MCF 10A (cell line): Measurements from ENCODE around the gene BAAT. TPM values are rescaled to one million over a fixed set of nuclear protein-coding genes. Genes with fewer than 3 reads are reported as not detected.

ENCODE experiments used
- BruUV-seq: library from RNA; stranded (reverse); fragments of 400-500 nt; replicated peaks from 2 replicates; lab custom pipeline; 2021; lab: Mats Ljungman, UMichigan
- CTCF ChIA-PET: fragments of 300-600 bp; sonication (Branson Sonifier 250); formaldehyde crosslinking; extraction: SDS; loops from one replicate; lab custom pipeline; 2021; ENCODE audit warnings: antibody characterized with exemption, inconsistent platforms; lab: Yijun Ruan, JAX
- POLR2A ChIA-PET: fragments of 300-600, 350-650 bp; sonication (Branson Sonifier 250); formaldehyde crosslinking; extraction: SDS; loops from one replicate; lab custom pipeline; 2020; ENCODE audit warnings: antibody characterized with exemption, inconsistent platforms; lab: Yijun Ruan, JAX
- DNase-seq: peaks from one replicate; pipeline ENCODE4 v3.0.0-alpha.2; 2018; ENCODE audit not compliant: unreplicated experiment
- H3K27ac Mint-ChIP-seq: one replicate; pipeline ENCODE4 v1.8.0; 2022; ENCODE audit warnings: mild to moderate bottlenecking, low read depth, mixed read lengths; ENCODE audit not compliant: unreplicated experiment
- H3K27me3 Mint-ChIP-seq: one replicate; pipeline ENCODE4 v1.8.0; 2022; ENCODE audit warnings: mixed read lengths; ENCODE audit not compliant: insufficient read depth, unreplicated experiment
- H3K36me3 Mint-ChIP-seq: one replicate; pipeline ENCODE4 v1.8.0; 2022; ENCODE audit warnings: mild to moderate bottlenecking, moderate library complexity, mixed read lengths; ENCODE audit not compliant: insufficient read depth, unreplicated experiment
- H3K4me1 Mint-ChIP-seq: one replicate; pipeline ENCODE4 v1.8.0; 2022; ENCODE audit warnings: mixed read lengths; ENCODE audit not compliant: insufficient read depth, unreplicated experiment
- H3K4me3 Mint-ChIP-seq: one replicate; pipeline ENCODE4 v1.8.0; 2022; ENCODE audit warnings: mild to moderate bottlenecking, moderate library complexity, mixed read lengths; ENCODE audit not compliant: unreplicated experiment
- H3K9me3 Mint-ChIP-seq: one replicate; pipeline ENCODE4 v1.8.0; 2022; ENCODE audit warnings: mixed read lengths; ENCODE audit not compliant: unreplicated experiment
- CTCF ChIP-seq: fragments of 200-600 bp; IDR thresholded peaks from one replicate; pipeline ENCODE4 v1.8.0; 2022; ENCODE audit warnings: antibody characterized with exemption, mild to moderate bottlenecking; ENCODE audit not compliant: unreplicated experiment
- intact Hi-C: fragments of 100-400 bp; cut with micrococcal nuclease; formaldehyde crosslinking; loops from 2 replicates; pipeline ENCODE4 v1.14.1; 2022
- total RNA-seq: library from RNA; stranded (reverse); gene quantifications from 2 replicates; pipeline ENCODE4 v1.2.3, GENCODE V29; 2022

Gene BAAT
- total RNA-seq, 1 experiment from 2014 or later: 0.14 TPM

GRCh38 chr9:101323129-101323528, 61.7 kb downstream of the BAAT start:
- CTCF ChIA-PET: interaction anchor here (0.6 to 3.7 kb wide), 6 partner anchors 11 to 722 kb away, joined by 3 to 18 read pairs (median 4); no protein-coding TSS in a partner anchor
- H3K27me3 Mint-ChIP-seq: no peaks in the 10 kb centered on the region
- H3K27ac Mint-ChIP-seq: no peak overlapping the region
- no peak for TF ChIP-seq CTCF
- DNase-seq: no peak
- peaks cover 7% of the 10 kb centered on the region for H3K4me1 Mint-ChIP-seq
- no peak overlapping the region for H3K4me3 Mint-ChIP-seq
- no peaks in the 10 kb centered on the region for H3K36me3 Mint-ChIP-seq
- BruUV-seq: no TSS peak
- H3K9me3 Mint-ChIP-seq: no peaks in the 10 kb centered on the region
- intact Hi-C loops: no loop called here
- POLR2A ChIA-PET: no interaction called here

- no peaks in the 10 kb centered on the region for H3K9me3 Mint-ChIP-seq
- DNase-seq: no peak
- peaks cover 11% of the 10 kb centered on the region for H3K27me3 Mint-ChIP-seq
- TF ChIP-seq CTCF: no peak
- no peaks in the 10 kb centered on the region for H3K36me3 Mint-ChIP-seq
- intact Hi-C loops: no loop called here
- BruUV-seq: no TSS peak
- POLR2A ChIA-PET: no interaction called here
- CTCF ChIA-PET: interaction anchor here (0.6 to 0.8 kb wide), 2 partner anchors 196 to 510 kb away, joined by 3 read pairs; no protein-coding TSS in a partner anchor
- no peaks in the 10 kb centered on the region for H3K4me1 Mint-ChIP-seq
- no peak overlapping the region for H3K27ac Mint-ChIP-seq
- H3K4me3 Mint-ChIP-seq: no peak overlapping the region
Observed at GRCh38 chr9:101317735-101318134, 67.1 kb downstream of the BAAT start.

- H3K36me3 Mint-ChIP-seq: no peaks in the 10 kb centered on the region
- no peak overlapping the region for H3K27ac Mint-ChIP-seq
- no peak overlapping the region for H3K4me3 Mint-ChIP-seq
- no peak for DNase-seq
- CTCF ChIA-PET: interaction anchor here (0.6 to 6.0 kb wide), 3 partner anchors 77 to 725 kb away, joined by 3 to 129 read pairs (median 5); no protein-coding TSS in a partner anchor
- no peaks in the 10 kb centered on the region for H3K4me1 Mint-ChIP-seq
- POLR2A ChIA-PET: no interaction called here
- peaks cover 11% of the 10 kb centered on the region for H3K27me3 Mint-ChIP-seq
- H3K9me3 Mint-ChIP-seq: no peaks in the 10 kb centered on the region
- no TSS peak for BruUV-seq
- intact Hi-C loops: no loop called here
- TF ChIP-seq CTCF: no peak
Observed at GRCh38 chr9:101315112-101315450, 69.7 kb downstream of the BAAT start.

- H3K4me1 Mint-ChIP-seq: peaks cover 7% of the 10 kb centered on the region
- ChIA-PET POLR2A (interaction anchor here (1.5 kb wide), 1 partner anchor 711 kb away, joined by 9 read pairs; no protein-coding TSS in a partner anchor), CTCF (interaction anchor here (0.6 to 6.0 kb wide), 19 partner anchors 8 to 717 kb away, joined by 3 to 129 read pairs (median 5); no protein-coding TSS in a partner anchor)
- peaks cover 11% of the 10 kb centered on the region for H3K27me3 Mint-ChIP-seq
- no peaks in the 10 kb centered on the region for H3K36me3 Mint-ChIP-seq
- BruUV-seq: no TSS peak
- H3K4me3 Mint-ChIP-seq: no peak overlapping the region
- no peak for DNase-seq
- intact Hi-C loops: no loop called here
- TF ChIP-seq CTCF: no peak
- no peaks in the 10 kb centered on the region for H3K9me3 Mint-ChIP-seq
- no peak overlapping the region for H3K27ac Mint-ChIP-seq
Observed at GRCh38 chr9:101312661-101313060, 72.1 kb downstream of the BAAT start.
